OCI-LY7 (cell line): Measurements from ENCODE around the gene IL4I1. TPM values are rescaled to one million over a fixed set of nuclear protein-coding genes. Genes with fewer than 3 reads are reported as not detected.

Source experiments
- BruUV-seq: library from RNA; stranded (reverse); fragments of 400-500 nt; replicated peaks from 2 replicates; lab custom pipeline; 2021; lab: Mats Ljungman, UMichigan
- CTCF ChIA-PET: fragments of 300-600 bp; sonication (Branson Sonifier 250); formaldehyde crosslinking; loops from one replicate; lab custom pipeline; 2022; ENCODE audit warnings: antibody characterized with exemption; ENCODE audit not compliant: unreplicated experiment; lab: Charles Lee
- POLR2A ChIA-PET: fragments of 300-600 bp; sonication (Branson Sonifier 250); formaldehyde crosslinking; loops from one replicate; lab custom pipeline; 2022; ENCODE audit warnings: antibody characterized with exemption; lab: Charles Lee
- DNase-seq: peaks from one replicate; pipeline ENCODE4 v3.0.0-alpha.2; 2015; ENCODE audit warnings: low spot score
- H2AFZ ChIP-seq: fragments of 200-600 bp; sonication (generic), shearing (Covaris generic); 2 replicates; pipeline ENCODE4 v1.6.1; 2014; ENCODE audit warnings: mild to moderate bottlenecking, antibody characterized with exemption, low read length, moderate library complexity
- H3K27ac ChIP-seq: fragments of 200-600 bp; sonication (generic); 2 replicates; pipeline ENCODE4 v1.5.1; 2014; ENCODE audit warnings: mixed run types, low read depth, mild to moderate bottlenecking, moderate library complexity, low read length, inconsistent platforms; ENCODE audit not compliant: poor library complexity, severe bottlenecking
- H3K36me3 ChIP-seq: fragments of 200-600 bp; sonication (generic); 2 replicates; pipeline ENCODE4 v1.6.1; 2014; ENCODE audit warnings: mild to moderate bottlenecking, antibody characterized with exemption, low read length, moderate library complexity, mixed read lengths; ENCODE audit not compliant: insufficient read depth
- H3K4me1 ChIP-seq: fragments of 200-600 bp; sonication (generic); 2 replicates; pipeline ENCODE4 v1.5.1; 2014; ENCODE audit warnings: mild to moderate bottlenecking, low read length; ENCODE audit not compliant: insufficient read depth, poor library complexity, severe bottlenecking
- H3K4me2 ChIP-seq: fragments of 200-600 bp; sonication (generic); 2 replicates; pipeline ENCODE4 v1.6.1; 2014; ENCODE audit warnings: mild to moderate bottlenecking, low read length
- H3K4me3 ChIP-seq: fragments of 200-600 bp; sonication (generic); 2 replicates; pipeline ENCODE4 v1.5.1; 2014; ENCODE audit warnings: mild to moderate bottlenecking, low read depth, low read length; ENCODE audit not compliant: poor library complexity, severe bottlenecking
- H3K79me2 ChIP-seq: fragments of 200-600 bp; sonication (generic); 2 replicates; pipeline ENCODE4 v1.6.1; 2016; ENCODE audit warnings: low read depth, mild to moderate bottlenecking, low read length, moderate library complexity, mixed read lengths; ENCODE audit not compliant: insufficient read depth
- H3K9me2 ChIP-seq: fragments of 200-600 bp; sonication (generic); 2 replicates; pipeline ENCODE4 v1.6.1; 2016; ENCODE audit warnings: mild to moderate bottlenecking, low read length, mixed read lengths; ENCODE audit not compliant: insufficient read depth
- H3K9me3 ChIP-seq: fragments of 200-600 bp; sonication (generic); 2 replicates; pipeline ENCODE4 v1.6.1; 2014; ENCODE audit warnings: mild to moderate bottlenecking, mixed run types, low read length, mixed read lengths
- H4K20me1 ChIP-seq: fragments of 200-600 bp; sonication (generic); 2 replicates; pipeline ENCODE4 v1.6.1; 2014; ENCODE audit warnings: mild to moderate bottlenecking, antibody characterized with exemption, low read length, moderate library complexity, mixed read lengths; ENCODE audit not compliant: insufficient read depth
- EZH2phosphoT487 ChIP-seq: fragments of 200-600 bp; sonication (generic); IDR thresholded peaks from 2 replicates; pipeline ENCODE4 v1.6.1; 2018; ENCODE audit warnings: low read depth, borderline replicate concordance, mild to moderate bottlenecking, mixed run types, antibody characterized with exemption, low read length, moderate library complexity, mixed read lengths
- intact Hi-C: fragments of 100-400 bp; cut with micrococcal nuclease; formaldehyde crosslinking; loops from one replicate; pipeline ENCODE4 v1.10.0; 2022; ENCODE audit not compliant: unreplicated experiment
- total RNA-seq, 2 experiments: library from RNA; depleted of rRNA in 1 of 2; stranded (reverse); fragments of >200 nt in 1 of 2; shearing (Covaris generic) in 1 of 2; gene quantifications; 2 replicates each; pipeline ENCODE4 v1.2.3, GENCODE V29; 2014 to 2022
- TF ChIP-seq, protein P1 (sequence below): fragments of 200-600 bp; sonication (generic); conservative IDR thresholded peaks from 2 replicates; pipeline ENCODE4 v1.5.1; 2014; ENCODE audit warnings: mild to moderate bottlenecking, antibody characterized with exemption, low read length, moderate library complexity, mixed read lengths

IL4I1 gene
- total RNA-seq, 2 experiments from 2014 or later = 0.25 to 1.7 TPM

- no peaks in the 10 kb centered on the region for H3K9me3 ChIP-seq
- no peaks in the 10 kb centered on the region for H4K20me1 ChIP-seq
- no peak for TF ChIP-seq EZH2phosphoT487
- TF ChIP-seq, protein P1, sequence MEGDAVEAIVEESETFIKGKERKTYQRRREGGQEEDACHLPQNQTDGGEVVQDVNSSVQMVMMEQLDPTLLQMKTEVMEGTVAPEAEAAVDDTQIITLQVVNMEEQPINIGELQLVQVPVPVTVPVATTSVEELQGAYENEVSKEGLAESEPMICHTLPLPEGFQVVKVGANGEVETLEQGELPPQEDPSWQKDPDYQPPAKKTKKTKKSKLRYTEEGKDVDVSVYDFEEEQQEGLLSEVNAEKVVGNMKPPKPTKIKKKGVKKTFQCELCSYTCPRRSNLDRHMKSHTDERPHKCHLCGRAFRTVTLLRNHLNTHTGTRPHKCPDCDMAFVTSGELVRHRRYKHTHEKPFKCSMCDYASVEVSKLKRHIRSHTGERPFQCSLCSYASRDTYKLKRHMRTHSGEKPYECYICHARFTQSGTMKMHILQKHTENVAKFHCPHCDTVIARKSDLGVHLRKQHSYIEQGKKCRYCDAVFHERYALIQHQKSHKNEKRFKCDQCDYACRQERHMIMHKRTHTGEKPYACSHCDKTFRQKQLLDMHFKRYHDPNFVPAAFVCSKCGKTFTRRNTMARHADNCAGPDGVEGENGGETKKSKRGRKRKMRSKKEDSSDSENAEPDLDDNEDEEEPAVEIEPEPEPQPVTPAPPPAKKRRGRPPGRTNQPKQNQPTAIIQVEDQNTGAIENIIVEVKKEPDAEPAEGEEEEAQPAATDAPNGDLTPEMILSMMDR = no peak
- H3K4me1 ChIP-seq = peaks cover 37% of the 10 kb centered on the region
- H3K4me3 ChIP-seq = no peak overlapping the region
- H2AFZ ChIP-seq = no peak overlapping the region
- peaks cover 11% of the 10 kb centered on the region; the same call in 1 of the 2 replicates for H3K36me3 ChIP-seq
- intact Hi-C loops = no loop called here
- no peak for DNase-seq
- H3K79me2 ChIP-seq = peaks cover 13% of the 10 kb centered on the region; the same call in 1 of the 2 replicates
- POLR2A ChIA-PET = interaction anchor here (0.5 kb wide), 1 partner anchor 778 kb away, joined by 4 read pairs; no protein-coding TSS in a partner anchor
- CTCF ChIA-PET = no interaction called here
- BruUV-seq = no TSS peak
- no peaks in the 10 kb centered on the region for H3K9me2 ChIP-seq
- H3K27ac ChIP-seq = no peak overlapping the region
- no peak overlapping the region for H3K4me2 ChIP-seq
Measured at GRCh38 chr19:49873129-49873521, 23.6 kb downstream of the IL4I1 start.

- no peaks in the 10 kb centered on the region for H4K20me1 ChIP-seq
- H3K4me2 ChIP-seq = no peak overlapping the region
- H3K27ac ChIP-seq = no peak overlapping the region
- H3K4me3 ChIP-seq = no peak overlapping the region
- H3K79me2 ChIP-seq = peaks cover 13% of the 10 kb centered on the region; the same call in 1 of the 2 replicates
- no peak for DNase-seq
- POLR2A ChIA-PET = interaction anchor here (0.5 to 0.7 kb wide), 2 partner anchors 56 to 777 kb away, joined by 4 read pairs; no protein-coding TSS in a partner anchor
- TF ChIP-seq EZH2phosphoT487 = no peak
- H3K9me3 ChIP-seq = no peaks in the 10 kb centered on the region
- H3K36me3 ChIP-seq = peaks cover 11% of the 10 kb centered on the region; the same call in 1 of the 2 replicates
- intact Hi-C loops = no loop called here
- no TSS peak for BruUV-seq
- no peak overlapping the region for H2AFZ ChIP-seq
- H3K4me1 ChIP-seq = peaks cover 43% of the 10 kb centered on the region
- CTCF ChIA-PET = no interaction called here
- no peaks in the 10 kb centered on the region for H3K9me2 ChIP-seq
Measured at GRCh38 chr19:49872245-49873128, 24.2 kb downstream of the IL4I1 start.

GRCh38 chr19:49871349-49871985 lies 25.2 kb downstream of the IL4I1 start:
- no peaks in the 10 kb centered on the region for H3K9me2 ChIP-seq
- no peak for DNase-seq
- POLR2A ChIA-PET = no interaction called here
- peaks cover 11% of the 10 kb centered on the region; the same call in 1 of the 2 replicates for H3K36me3 ChIP-seq
- H3K27ac ChIP-seq = no peak overlapping the region
- BruUV-seq = no TSS peak
- no peak for TF ChIP-seq EZH2phosphoT487
- TF ChIP-seq, protein P1 = no peak
- H3K4me1 ChIP-seq = peaks cover 45% of the 10 kb centered on the region
- H3K4me2 ChIP-seq = no peak overlapping the region
- CTCF ChIA-PET = no interaction called here
- intact Hi-C loops = no loop called here
- H3K79me2 ChIP-seq = peaks cover 17% of the 10 kb centered on the region; the same call in 1 of the 2 replicates
- H3K4me3 ChIP-seq = no peak overlapping the region
- H2AFZ ChIP-seq = no peak overlapping the region
- no peaks in the 10 kb centered on the region for H4K20me1 ChIP-seq
- H3K9me3 ChIP-seq = no peaks in the 10 kb centered on the region
